ENCODE results near the gene SUCO.
"Not testable (repeated sequence)": the region's sequence is repeated elsewhere in the genome, so short reads cannot be mapped to it uniquely, and the experiment has no call there.

SUCO gene

DNA sequence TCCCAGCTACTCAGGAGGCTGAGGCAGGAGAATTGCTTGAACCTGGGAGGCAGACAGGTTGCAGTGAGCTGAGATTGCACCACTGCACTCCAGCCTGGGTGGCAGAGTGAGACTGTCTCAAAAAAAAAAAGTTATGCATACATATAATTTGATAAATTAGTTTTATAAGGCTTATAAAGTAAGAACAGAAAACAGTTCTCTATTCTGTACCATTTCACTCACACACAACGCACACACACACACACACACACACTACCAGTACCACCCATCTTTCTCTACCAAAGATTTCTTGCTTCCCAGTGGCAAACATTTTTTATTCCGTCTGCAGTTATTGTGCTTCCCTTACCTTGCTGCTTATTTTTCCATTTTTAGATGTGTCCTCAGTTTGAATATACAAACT, 79.5 kb downstream of the SUCO start:
- no peak for DNase-seq

DNA sequence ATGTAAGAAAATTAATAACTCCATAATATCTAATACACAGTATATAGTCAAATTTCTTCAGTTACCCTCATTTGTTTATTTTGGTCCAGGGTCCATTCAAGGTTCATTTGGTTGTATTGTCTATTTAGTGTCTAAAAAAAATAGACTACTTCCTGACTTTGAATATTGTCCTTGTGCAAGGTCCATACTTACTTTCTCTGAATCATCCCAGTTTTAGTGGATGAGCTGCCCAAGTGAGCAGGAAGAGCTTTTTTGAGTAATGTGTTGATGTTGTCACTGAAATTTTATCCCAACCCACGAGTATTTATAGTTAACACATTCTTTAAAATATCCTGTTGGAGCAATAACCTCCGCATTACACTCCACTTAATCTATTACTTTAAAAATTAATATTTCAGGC, 80.3 kb downstream of the SUCO start:
- DNase-seq = no peak

DNA sequence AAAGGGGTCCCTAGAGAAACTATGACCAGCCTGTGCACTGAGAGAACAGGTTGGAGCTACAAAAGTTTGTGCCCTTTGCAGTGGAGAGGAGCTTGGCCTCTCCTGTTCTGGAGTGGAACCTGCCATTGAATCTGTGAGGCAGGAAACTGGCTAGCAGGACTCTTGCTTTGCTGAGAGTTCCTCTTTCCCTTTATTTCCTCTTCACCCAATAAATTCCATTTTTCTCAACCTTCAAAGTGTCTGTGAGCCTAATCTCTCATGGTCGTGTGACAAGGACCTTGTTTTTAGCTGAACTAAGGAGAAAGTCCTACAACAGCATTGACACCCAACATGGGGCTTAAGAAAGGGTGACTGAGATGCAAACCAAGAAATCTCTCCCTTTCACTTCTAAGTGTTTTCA, 83.2 kb downstream of the SUCO start:
- DNase-seq = no peak

DNA sequence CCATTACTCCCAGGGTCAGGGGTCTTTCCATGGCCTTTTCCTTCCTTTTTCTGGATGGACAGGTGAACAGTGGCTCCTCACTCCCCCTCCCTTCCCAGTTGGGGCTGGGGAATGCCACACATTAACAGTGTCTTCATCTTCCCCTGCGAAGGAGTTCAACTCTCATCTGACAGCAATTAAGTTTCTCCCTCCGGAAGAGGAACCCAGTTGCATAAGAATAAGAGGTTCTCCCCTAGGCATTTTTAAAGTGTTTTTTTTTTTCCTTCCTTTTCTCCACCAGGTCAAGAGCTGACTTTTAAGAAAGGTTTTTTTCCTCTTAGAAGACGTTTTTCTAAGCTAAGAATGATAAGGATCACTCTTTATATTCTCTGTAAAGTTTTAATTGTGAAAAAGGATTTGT, 83.7 kb downstream of the SUCO start:
- no peak for DNase-seq

DNA sequence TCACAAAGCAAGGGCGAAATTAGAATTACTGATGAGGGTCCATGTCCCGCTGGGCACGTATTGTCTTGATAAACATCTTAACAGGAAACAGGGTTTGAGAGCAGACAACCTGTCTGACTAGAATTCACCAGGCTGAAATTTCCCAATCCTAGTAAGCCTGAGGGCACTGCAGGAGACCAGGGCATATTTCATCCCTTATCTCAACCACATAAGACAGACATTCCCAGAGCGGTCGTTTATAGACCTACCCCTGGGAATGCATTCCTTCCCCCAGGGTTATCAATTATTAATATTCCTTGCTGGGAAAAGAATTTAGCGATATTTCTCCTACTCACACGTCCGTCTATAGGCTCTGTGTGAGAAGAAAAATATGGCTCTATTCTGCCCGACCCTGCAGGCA, 87.7 kb downstream of the SUCO start:
- not testable (repeated sequence) for DNase-seq

DNA sequence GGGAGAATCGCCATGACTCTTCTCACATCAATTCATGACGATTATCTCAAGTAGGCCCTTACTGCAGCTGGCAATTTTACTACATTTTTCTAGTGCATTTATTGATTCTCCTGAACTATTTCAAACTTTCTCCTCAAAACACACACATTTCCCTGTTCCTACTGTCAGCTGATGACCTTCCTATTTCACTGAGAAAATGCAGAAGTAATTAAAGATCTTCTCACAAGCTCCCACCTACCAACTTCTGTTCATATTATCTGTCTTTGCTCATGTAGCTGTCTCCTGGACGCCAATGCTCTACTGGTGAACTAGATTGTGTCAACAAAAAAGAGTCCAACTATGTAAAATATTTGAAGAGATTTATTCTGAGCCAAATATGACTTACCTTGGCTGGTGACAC, 89.6 kb downstream of the SUCO start:
- no peak for DNase-seq

DNA sequence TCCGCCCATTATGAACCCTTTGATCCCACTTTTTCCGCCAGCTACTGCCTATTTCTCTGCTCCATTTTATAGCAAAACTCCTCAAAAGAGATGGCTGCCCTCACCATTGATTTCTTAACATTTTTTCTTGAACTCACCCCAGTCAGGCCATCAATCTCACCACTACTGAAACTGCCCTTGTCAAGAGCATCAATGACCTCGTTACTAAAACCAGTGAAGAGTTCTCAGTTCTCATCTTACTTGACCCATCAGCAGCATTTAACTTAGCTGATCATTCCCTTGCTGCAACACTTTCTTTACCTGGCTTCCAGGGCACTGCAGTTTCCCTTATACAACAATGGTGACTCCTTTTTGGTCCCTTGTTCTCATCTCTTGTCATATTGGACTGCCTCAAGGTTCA, 90.8 kb downstream of the SUCO start:
- DNase-seq = no peak

DNA sequence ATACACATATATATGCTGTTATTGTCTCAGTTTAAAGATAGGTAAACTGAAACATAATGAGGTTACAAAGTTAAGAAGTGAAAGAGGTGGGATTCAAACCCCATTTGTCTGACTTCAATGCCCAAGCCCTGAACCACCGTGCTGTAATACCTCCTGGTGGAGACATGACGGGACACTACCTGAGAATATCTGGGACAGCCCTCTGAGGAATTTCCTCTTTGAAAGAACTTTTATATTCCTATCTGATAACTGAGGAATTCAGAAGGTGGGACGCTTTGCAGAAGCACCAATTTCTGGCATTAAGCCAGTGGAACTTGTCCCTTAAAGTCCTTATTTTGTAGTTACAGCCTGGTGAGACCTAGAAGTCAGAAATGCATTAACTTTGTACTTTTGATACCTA, 93.9 kb downstream of the SUCO start:
- no peak for DNase-seq

DNA sequence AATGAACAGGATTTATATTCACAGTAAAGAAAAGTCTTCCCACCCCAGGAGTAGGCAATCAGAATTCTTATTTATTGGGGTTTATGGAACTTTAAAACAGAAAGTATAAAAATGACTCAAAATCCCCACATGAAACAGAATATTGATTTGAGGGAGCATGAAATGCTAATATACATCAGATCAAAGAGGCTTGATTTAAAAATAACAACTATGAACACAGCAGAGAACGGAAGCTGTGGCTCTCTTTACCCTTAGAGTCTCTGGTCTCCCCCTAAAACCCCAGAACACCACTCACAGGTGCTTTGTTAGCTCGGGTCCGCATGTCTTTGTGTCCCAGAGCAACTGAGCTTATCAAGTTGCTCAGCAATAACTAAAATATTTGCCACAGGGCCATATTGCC, 94.8 kb downstream of the SUCO start:
- no peak for DNase-seq

DNA sequence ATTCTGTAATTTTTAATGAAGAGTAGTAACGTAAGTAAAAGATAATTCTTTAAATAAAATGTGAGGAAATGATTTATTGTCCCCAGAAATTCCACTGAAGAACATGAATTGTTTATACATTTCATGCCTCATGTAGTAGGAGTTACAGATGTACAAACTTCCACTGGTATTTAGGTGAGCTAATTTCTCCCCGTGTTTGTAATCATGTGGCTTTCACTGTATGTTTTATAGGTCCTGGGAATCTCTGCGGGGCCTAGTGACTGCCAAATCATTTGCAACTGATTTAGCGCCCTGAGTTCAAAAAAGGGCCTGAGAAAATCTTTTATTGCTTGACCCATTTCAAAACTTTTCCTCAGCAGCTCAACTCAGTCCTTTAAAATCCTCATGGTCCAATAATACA, 95.5 kb downstream of the SUCO start:
- no peak for DNase-seq

DNA sequence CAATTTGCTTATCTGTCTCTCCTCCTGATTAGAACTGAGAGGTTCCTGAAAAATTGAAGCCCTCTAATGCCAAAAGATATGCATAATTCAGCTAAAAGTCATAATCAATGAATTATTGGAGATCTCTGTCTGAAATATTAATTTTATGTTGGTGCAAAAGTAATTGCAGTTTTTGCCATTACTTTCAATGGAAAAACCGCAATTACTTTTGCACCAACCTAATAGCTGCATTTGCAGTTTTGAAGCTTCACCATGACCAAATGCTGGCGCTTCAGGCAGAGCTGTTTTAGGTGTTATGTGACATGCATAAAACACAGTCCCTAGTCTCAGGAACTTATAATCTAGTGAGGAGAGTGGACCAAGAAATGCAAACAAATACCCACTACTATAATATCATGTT, 96.2 kb downstream of the SUCO start:
- DNase-seq = no peak

DNA sequence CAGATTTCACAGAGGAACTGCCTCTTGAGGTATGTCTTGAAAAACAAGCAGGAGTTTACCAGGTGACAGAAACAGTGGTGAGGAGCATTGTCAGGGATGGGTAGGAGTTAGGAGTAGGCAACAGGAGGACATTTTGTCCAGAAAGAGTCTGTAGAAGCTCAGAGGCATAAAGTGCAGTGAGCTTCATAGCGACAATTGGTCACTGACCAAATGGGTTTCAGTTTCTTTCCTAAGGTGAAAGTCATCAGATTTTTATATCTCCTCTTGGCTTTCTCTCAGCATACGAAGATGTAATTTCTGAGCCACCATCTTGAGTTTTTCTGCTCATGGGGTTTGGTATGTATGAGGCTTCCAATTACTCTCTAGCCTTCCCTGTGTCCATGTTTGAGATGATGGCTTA, 96.7 kb downstream of the SUCO start:
- no peak for DNase-seq

DNA sequence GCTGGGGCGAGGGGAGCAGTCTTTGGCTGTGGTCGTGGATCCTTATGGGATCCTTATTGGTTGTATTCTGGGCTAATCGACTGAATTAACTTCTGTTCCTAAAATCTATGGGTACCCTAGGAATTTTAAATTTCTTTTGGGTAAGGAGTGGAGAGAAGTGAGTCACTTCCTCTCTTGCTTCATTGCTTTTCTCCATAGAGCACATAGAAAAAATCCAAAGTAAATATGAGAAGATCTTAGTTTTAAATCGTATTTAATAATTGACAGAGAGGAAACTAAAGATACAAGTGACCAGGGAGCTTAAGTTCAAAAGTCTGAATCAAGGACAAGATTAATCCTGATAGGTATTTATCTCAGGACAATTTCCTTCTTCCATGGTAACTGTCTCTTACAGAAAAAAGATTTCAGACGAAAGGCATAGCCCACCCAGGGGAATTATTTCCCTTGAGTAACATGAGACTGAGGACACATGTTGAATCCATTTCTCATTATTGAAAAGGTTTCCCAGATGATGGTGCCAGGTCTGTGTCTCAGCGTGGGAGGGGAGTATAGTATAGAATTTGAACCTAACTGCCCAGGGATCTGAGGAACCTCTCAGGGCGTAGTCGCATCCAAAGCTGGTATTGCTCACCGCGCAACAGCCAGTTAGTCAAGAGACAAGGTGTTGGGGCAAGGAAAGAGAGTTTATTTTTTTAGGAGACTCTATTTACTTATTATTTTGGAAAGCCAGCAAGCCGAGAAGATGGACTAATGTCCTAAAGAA, 97.3 kb downstream of the SUCO start:
- DNase-seq = no peak

DNA sequence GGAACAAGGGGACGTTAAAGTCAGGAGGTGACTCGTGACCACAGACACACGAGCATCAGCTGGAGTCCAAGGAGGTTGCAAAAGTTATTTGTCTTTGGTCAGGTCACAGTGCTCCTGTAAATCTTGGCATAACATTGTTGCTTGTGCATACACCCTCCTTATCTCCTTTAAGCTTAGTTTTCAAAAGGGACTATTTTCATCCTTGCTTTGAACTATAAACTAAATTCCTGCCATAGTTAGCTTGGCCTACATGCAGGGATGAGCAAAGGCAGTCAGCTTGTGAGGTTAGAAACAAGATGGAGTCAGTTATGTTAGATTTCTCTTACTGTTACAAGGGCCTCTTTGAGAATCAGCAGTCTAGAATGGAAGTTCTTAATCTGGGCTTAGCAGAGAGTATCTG, 97.9 kb downstream of the SUCO start:
- no peak for DNase-seq

DNA sequence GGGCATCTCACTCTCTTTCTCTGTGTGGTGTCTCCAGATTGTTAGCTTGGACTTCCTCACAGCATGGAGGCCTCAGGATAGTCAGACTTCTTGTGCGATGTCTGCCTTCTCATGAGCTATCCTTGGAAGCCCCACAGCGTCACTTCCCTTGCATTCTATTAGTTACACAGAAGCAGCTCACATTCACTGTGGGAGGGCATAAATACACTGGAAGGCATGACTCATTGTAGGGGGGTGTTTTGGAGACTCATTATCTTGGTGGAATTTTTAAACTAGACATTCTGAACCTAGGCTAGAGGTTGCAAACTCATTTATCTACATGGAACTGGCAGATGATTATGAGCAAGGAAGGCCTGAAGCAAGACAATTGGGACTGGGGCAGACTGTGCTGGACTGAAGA, 104.6 kb downstream of the SUCO start:
- DNase-seq = peak in 1 of 2 donors; percentile 53

DNA sequence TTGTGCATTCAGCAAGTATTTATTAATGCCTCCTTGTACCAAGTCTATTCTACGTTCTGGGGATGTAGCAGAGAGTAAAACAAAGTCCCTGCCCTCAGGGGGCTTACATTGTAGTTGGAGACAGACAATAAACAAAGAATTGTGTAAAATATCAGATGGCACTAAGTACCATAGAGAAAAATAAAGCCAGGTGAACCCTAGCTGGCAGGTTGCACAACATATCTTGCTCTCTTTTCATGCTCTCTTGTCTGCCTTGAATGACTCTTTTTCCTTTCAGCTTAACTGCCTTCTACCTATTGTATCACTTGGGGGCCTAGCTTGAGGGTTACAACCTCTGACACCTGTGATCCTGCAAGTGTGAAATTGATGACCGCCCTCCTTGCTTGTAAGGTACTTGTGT, 105.3 kb downstream of the SUCO start:
- DNase-seq = no peak

DNA sequence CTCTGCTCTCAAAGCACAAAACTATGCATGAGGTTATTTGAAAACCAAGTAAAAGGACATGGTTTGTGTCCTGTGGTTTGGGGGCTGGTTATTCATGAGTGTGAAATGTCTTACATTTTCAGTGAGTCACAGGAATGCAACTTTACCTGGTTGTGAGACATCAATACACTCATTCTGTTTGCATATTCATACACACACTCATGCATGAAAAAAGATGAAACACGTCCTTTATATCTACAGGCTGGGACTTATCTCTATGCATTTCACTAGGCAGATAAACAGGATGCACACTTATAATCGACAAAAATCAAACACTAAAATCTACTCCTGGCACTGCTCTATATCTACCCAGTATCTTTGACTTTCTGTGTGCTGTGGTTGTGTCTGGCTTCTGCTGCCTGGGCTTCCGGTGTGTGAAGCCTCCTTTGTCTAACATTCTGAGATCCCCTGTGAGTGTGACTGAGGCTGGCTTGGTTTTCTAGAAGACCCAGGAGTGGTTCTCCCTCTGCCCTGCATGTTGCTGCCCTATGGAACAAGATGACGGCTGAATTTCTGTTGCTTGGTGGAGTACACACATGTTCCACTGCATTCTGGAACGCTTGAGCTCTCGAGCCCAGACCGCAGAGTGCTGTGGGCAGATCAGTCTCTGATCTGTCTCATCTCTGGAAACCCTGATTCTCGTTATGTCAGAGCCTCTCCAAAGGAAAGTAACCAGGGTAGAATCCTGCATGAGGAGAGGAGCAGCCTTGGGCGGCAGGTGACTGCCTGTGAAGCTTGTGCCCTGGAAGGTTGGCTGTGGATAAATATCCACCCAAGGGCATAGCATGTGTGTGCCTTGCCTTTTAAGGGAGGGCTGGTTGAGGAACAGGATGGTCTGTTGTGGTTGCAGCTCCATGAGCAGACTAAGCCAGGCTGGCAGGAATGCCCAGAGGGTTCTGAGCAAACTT, 106.2 kb downstream of the SUCO start:
- peak; percentile 79 for DNase-seq

DNA sequence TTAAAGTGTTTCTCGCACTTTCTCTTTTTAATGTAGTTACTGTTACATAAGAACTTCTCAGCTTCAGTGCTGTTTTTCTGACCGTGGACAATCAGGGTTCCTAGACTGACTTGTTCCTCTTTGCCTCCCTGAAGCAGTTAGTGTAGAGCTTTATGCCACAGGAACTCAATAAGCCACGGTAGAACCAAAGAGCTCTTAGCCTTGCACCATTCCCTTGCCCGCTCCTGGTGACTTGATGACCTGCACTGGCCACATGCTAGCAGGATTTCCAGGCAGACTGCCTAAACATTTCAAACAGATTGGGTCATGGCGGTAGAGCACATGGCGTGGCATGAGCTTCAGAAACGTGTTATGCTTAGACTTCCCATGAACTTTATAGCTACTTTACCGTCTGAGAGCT, 107.2 kb downstream of the SUCO start:
- no peak for DNase-seq

DNA sequence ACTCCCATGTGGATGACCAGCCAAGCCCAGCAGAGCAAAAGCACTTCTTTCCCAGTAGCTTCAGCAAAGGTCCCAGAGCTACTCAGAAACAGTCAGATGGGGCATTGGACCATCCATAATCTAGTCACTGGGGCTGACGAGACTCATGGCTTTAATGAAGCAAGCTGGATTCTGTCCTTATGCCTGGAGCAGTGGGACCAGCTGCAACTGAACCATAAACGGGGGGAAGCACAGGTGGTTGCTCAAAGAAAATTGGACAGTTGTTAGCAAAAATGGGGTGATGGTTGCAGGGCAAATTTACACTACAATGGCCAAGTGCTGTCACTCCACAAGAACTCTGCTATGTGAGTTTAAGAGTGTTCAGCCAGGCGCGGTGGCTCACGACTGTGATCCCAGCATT, 108.5 kb downstream of the SUCO start:
- DNase-seq = peak in 1 of 2 donors; percentile 13

DNA sequence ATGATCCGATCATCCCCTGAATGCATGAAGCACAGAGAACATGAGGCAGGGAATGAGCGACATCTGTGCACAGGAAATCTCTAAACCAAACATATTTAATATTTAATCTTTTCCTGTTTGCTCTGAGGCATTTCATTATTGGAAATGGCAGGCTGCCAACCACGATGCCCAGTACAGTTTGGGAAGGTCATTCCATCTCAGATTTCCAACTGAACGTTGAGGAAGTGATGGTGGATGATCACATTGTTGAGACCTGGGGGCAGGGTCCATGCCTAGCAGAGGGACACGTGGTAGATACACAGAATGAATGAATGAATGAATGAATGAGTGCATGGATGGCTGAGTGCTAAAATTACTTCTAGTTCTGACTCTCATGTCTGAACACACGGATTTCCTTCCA, 110.0 kb downstream of the SUCO start:
- no peak for DNase-seq

DNA sequence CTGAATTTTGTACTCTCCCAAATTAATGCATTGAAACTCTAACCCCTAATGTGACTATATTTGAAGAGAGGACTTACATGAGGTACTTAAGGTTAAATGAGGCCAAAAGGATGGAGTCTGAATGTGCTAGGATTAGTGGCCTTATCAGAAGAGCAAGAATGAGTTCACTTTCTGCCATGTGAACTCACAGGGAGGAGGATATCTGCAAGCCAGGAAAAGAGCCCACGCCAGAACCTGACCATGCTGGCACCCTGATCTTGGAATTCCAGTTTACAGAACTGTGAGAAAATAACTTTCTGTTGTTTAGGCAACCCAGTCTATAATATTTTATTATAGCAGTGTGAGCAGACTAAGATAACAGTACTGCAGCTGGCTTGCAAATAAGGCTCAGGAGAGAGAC, 113.7 kb downstream of the SUCO start:
- no peak for DNase-seq

DNA sequence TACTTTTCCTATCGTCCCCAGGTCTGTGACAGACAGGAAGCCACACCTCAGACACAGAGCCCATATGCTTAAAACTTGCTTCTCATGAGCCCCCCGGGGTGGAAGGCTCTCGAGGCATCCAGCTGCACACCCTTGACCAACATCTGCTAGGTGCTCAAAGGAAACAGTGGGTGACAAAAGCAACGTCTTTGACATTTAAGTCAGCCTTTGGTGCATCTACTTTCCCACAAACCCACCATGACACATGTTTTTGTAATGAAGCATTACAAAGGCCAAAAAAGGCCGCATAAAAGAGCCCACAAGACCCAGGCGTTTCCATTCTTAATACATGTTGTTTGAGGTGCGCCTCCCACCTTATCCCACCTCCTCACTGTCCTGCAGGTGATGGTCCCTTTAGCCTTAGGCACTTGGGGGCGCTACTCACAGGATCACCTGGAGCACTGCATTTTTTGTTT, 114.2 kb downstream of the SUCO start:
- DNase-seq = peak in 1 of 2 donors; percentile 30

DNA sequence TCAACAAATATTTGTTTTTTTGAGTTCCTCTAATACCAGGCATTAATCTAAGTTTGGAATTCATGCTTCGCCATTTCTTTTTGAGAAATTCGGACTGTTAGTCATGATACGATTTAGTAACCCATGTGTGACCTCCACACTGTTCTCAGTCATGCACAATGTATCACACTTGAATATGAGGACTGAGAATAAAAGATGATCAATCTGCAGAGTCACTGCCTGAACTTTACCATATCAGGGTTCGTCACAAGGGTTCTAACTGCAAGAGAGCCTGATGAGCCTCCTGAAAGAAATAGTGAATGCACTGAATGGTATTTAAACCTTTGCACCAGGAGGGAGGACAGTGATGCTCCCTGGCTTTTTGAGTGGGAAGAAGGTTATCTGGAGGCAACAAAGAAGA, 115.0 kb downstream of the SUCO start:
- no peak for DNase-seq

DNA sequence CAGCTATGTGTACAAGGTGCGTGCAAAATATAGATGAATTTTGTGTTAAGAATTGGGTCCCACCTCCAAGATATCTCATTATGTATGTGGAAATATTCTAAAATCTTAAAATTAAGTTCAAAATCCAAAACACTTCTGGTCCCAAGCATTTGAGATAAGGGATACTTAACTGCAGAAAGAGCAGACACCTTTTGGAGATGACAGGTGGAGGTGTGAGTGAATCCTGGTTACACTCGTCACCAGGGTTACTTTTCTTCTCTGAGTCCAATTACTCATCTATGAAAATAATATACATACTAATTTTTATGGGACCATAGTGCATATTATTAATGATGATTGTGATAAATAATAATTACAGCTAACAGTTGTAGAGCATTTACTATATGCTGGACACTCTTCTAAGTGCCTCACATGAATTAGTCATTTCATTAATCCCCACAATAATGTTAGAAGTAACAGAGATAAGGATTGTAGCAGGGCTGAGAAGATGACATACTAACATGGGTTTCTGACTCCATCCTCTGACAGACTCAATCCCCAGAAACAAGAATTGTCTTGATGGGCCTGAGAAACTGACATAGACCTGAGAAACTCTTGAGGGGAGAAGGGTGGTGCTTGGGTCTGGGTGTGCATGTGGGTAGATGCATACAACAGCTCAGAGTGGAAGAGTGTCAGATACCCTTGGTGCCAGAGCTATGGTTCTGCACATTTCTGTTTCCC, 117.7 kb downstream of the SUCO start:
- DNase-seq = no peak
